ELF-1 (cell line): ENCODE results near the gene GIGYF2.
"Not testable (repeated sequence)": the region's sequence is repeated elsewhere in the genome, so short reads cannot be mapped to it uniquely, and the experiment has no call there.

Source experiments
- DNase-seq: peaks from one replicate; pipeline ENCODE4 v3.0.0-alpha.2; 2016; ENCODE audit warnings: low read depth, low spot score

GIGYF2 gene

DNA sequence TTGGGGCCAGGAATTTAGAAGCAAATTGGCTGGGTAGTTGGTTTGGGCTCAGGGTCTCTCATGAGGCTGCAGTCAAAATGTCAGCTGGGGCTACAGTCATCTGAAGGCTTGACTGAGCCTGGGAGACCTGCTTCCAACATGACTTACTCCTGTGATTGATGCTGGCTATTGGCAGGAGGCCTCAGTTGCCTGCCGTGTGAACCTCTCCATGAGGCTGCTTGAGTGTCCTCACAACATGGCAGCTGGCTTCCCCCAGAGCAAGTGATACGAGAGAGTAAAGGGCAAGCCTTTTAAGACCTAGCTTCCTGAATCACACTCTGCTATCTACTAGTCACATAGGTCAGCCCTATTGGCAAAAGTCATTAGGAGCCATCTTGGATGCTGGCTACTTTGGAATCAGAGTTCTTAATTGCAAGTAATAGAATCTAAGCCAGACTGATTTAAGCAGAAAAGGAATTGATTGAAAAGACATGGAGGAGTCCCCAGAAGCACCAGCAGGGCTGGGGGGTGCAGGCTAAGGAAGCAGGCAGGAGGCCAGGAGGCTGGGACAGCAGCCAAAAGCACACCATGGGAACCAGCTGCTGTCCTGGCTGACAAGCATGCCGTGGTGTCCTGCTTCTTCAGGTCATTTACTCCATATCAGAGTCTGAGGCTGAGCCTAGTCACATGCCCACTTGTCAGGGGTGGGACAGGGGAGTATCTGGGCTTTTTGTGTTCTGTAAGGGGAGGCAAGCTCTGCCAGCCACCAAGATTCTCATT is 7.8 kb upstream of the GIGYF2 start:
- DNase-seq = no peak

DNA sequence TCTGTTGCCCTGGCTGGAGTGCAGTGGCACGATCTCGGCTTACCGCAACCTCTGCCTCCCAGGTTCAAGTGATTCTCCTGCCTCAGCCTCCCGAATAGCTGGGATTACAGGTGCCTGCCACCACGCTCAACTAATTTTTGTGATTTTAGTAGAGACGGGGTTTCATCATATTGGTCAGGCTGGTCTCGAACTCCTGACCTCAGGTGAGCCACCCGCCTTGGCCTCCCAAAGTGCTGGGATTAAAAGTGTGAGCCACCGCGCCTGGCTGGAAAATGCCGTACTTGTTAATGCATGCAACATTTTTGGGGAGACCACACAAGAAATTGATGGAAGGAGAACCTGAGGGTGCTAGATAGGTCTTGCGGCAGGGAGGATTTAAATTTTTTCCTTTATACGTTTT is 6.0 kb upstream of the GIGYF2 start:
- DNase-seq = not testable (repeated sequence)

DNA sequence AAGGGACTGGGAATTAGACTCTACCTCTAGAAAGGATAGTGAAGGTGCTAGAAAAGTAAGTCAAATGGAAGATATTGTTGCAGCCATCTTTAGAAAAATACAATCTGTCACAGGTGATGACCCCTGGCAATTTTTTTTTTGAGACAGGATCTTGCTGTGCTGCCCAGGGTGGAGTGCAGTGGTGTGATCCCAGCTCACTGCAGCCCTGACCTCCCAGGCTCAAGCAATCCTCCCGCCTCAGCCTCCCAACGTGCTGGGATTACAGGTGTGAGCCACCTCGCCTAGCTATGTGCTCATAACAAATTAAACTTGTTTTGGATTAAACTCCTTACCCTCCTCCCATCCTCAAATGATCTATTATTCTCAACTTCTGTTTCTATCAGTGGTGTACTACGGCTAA is 3.8 kb upstream of the GIGYF2 start:
- no peak for DNase-seq

DNA sequence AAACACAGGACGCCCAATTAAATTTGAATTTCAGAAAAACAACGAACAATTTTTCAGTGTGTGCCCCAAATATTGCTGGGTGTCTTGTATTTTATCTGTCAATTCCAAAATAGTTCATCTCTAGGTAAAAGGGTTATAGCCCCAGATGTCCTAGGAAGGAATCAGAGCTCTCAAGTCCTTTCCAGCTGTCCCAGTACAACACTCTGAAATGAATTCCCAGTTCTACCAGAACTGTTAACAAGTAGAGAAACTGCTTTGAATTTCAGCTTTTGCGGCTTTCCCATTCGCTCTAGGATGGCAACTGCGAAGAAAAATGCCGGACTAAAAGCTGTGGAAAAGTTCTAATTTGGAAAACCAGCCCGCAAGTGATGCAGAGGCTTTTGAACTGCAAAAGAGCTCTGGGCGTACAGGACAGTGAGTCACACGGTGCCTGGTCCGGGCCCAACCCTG is 497 bp upstream of the GIGYF2 start:
- DNase-seq = no peak

DNA sequence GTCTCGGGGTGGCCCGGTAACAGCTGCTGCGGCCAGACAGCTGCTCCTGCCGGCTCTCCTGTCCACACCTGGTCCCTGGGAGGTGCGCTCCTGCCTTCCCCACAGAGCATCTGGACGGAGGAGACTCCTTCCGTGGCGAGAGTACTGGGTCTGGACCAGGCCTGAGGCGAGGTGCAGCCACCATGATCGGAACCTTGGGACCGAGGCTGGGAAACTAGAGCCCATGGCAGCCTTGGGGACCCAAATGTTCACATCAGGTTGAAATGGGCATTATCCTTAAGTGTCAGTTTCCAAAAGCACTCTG is 628 bp downstream of the GIGYF2 start:
- no peak for DNase-seq

DNA sequence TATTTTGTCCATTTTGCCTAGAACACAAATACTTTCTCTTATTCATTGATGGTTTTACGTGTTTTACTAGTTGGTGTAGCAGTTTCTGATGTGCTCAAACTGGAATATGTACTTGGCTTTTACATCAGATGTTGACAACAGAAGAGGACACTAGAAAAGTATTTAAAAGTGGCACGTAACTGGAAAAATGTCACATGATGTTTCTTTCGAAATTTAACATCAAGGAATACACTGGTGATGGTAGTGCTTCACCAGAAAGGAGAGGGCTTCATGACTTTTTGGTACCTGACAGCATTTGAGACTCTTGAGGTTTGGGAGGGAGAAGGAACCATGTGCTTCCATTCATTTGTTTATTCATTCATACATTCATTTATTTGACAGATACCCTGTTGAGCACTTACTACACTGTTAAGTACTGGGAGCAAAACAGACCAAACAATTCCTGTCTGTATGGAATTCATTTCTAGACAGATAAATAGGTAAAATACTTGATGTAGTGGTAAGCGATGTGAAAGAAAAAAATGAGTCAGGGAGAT is 1.5 kb downstream of the GIGYF2 start:
- DNase-seq = no peak

DNA sequence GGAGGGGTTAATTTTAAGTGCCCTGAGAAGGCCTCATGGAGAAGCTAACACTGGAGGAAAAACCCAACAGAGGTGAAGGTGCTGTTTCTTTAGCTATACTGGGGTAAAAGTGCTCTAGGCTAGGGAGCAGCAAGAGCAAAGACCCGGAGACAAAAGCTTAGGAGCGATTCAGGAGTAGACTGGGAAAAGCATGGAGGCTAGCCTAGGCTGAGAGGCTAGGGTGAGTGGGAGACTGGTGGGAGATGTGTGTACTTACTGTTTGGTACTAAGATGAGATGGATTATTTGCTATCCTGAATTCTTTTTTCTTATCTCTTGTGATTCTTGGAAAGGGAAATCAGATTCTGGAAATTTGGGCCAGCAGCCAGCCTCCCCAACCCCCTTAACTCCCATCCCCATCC is 2.0 kb downstream of the GIGYF2 start:
- DNase-seq = peak; percentile 57

DNA sequence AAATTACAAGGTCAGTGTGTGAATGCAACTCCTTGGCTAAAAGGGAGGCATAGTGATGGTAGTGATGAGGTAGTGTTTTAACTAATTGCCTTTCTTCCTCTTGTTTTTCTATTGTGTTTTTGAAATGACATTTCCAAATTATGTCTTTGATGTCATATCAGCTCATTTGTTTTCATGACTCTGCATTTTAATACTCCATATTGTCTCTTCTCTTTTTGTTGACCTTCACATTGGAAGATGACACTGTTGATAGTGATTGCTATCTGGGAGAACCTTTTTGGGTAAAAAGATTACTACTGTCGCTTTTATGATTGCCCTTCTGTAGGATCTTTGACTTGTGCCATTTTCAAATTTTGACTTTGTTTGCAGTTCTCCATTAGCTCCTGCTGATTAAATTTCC is 3.0 kb downstream of the GIGYF2 start:
- DNase-seq = no peak

DNA sequence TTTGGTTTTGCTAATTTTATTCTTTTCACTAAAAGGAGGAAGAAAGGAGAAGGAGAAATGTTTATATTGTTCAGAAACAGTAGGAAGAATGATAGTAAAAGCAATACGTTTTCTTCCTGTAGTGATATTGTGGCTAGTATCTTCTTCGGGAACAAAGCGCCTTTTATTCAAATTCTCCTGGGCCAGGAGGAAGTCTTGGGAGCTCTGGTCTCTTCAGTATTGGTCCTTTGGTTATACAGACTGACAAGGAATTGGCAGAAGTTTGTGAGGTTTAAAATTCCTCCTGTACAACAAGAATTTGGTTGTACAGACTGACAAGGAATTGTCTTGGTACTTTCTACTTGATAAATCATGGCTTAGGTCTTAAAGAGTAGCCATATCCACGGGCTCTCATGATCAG is 9.9 kb downstream of the GIGYF2 start:
- no peak for DNase-seq

DNA sequence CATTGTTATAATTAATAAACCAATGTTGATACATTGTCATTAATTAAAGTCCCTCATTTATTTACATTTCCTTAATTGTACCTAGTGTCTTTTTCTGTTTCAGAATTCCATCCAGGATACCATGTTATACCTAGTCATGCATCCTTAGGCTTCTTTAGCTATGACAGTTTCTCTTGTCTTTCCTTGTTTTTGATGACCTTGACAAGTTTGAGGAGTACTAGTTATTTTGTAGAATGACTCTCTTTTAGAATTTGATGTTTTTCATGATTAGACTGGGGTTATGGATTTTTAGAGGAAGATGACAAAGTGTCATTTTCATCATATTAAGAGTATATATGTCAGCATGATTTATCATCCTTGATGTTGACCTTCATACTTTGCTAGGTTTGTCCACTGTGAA is 16.4 kb downstream of the GIGYF2 start:
- DNase-seq = no peak

DNA sequence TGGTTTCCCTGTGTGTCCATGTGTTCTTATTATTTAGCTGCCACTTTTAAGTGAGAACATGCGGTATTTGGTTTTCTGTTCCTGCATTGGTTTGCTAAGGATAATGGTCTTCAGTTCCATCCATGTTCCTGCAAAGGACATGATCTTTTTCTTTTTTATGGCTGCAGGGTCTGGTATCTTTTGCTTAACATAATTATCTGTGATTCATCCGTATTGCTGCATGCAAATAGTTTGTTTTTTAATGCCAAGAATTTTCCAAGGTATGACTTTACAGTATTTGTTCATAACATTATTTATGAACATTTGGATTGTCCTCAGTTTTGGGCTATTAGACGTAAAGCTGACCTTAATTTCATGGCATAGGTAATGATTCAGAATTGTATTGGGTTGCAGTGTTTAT is 17.8 kb downstream of the GIGYF2 start:
- DNase-seq = no peak

DNA sequence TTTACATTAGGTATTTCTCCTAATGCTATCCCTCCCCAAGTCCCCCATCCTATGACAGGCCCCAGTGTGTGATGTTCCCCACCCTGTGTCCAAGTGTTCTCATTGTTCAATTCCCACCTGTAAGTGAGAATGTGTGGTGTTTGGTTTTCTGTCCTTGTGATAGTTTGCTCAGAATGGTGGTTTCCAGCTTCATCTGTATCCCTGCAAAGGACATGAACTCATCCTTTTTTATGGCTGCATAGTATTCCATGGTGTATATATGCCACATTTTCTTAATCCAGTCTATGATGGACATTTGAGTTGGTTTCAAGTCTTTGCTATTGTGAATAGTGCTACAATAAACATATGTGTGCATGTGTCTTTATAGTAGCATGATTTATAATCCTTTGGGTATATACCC is 22.9 kb downstream of the GIGYF2 start:
- DNase-seq = not testable (repeated sequence)

DNA sequence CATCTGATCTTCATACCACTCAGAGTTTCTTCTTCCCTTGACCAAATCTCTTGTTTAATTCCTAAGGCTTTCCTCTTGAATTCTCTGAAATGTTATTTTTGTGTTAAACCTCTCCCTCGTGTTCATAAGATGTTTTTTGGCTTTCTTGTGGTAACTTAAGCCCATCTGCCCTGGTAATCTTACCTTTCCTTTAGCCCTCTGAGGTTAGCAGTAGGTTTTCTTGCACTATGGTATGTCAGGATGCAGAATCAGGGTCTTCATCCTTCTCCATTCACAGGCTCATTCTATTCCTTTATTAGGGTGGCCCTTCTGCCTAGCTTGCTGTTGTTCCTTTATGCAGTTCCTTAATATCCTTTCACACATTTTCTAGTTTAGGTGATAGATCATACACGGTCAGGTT is 24.1 kb downstream of the GIGYF2 start:
- no peak for DNase-seq

DNA sequence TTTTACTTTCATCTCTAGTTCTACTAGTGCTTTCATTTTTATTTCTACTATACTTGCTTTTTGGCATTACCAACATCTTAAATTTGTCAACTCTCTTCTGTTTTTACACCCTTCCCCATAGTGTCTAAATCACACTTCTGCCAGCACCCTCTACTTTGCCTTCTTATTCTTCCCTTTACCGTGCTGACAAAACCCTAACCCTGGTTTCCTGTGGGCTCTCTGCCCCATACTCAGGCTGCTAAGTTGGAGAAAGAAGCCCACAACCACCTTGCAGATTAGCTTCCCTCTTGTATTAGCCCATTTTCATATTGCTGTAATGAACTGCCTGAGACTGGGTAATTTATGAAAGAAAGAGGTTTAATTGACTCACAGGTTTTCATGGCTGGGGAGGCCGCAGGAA is 24.8 kb downstream of the GIGYF2 start:
- no peak for DNase-seq

DNA sequence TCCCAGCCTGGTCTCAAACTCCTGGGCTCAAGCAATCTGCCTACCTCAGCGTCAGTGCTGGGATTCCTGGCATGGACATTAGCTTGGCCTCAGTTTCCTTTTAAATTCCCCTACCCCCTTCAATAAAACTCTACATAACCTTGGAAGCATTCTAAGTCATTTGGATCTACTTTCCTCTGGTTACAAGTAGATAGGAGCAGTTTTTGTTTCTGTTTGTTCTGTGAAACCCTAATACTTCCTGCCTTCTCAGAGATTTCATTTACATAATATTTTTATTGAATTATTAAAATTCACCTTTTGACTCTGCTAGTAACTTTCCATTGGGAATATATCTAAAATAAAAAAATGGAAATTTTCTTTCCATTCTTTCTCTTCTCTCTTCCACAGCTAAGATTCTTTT is 25.9 kb downstream of the GIGYF2 start:
- DNase-seq = no peak

DNA sequence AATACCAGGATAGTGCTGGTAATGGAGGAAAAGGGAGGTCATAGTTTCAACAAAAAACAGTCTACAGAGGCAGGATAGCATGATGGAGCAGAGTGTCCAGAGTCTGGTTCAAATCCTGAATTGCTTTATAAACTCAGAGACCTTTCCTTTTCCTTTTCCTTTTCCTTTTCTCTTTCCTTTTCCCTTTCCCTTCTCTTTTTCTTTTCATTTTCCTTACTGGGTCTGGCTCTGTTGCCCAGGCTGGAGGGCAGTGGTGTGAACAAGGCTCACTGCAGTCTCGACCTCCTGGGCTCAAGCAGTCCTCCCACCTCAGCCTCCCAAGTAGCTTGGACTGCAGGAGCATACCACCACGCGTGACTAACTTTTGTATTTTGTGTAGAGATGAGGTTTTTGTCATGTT is 31.7 kb downstream of the GIGYF2 start:
- no peak for DNase-seq

DNA sequence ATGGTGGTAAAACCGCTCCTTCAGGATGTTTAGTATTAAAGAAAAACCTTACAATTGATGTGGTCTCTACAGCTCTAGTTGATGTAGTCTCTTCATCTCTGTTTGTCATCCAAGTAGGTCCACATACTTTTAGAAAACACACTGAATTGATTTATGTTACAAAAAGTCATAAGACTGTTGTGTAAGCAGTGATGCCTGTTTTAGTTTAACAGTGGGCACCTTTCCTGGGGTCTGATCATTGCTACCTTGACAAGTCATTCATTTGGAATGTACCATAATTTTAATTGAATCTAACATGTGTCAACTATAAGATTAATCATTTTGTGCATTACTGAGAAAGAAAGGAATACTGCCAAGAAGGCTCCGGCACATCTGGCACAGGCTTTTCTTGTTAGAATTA is 34.3 kb downstream of the GIGYF2 start:
- DNase-seq = no peak

DNA sequence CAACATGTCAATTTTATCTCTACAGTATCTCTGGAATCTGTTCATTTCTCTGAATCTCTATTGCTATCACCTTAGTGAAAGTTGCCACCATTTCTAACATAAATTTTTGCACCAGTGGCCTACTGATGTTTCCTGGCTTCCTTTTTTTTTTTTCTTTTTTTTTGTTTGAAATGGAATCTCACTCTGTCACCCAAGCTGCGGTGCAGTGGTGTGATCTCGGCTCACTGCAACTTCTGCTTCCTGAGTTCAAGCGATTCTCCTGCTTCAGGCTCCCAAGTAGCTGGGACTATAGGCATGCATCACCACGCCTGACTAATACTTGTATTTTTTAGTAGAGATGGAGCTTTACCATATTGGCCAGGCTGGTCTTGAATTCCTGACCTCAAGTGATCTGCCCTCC is 44.2 kb downstream of the GIGYF2 start:
- DNase-seq = no peak

DNA sequence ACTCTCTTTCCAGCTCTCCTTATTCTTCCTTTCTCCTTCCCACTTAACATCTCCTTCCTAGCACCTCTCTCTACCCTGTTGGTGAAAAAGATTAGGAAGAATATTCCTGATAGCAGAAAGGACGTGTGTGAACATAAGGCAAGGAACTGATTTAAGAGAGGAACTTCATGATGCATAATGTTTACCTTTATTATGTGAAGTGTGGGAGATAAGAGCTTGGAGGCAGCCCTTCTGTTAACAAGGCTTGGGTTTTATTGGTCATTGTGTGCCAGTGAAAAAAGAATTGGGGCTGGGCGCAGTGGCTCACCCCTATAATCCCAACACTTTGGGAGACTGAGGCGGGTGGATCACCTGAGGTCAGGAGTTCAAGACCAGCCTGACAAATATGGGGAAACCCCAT is 44.8 kb downstream of the GIGYF2 start:
- no peak for DNase-seq

DNA sequence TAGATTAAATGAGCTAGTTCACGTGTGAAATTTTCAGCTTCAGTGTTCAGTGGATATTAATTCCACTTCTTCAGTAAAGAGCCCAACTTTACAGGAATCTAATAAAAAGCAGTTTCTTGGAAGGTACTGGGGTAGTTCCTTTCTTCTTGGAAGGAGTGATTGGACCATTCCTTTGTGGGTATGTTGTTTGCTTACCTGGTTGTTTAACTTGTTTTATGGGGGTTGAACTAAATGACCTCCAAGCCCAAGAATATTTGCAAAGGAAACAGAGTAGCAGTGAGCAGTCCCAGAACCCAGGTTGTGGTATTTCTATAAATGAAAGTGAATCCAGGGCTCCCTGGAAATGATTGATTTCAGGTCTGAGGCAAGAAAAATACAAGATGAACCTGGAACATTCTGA is 47.8 kb downstream of the GIGYF2 start:
- no peak for DNase-seq

DNA sequence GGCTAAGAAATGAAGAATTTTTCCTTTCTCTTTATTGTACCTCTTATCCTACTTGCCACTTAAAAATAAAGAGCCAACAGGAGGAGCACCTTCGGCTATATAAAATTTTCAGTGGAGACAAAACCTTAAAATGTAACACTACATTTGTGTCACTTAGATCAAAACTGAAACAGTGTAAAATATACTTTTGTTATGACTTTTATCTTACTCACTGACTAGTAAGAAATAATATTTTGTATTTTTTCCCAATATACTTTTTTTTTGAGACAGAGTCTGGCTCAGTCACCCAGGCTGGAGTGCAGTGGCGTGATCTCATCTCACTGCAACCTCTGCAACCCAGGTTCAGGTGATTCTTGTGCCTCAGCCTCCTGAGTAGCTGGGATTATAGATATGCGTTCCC is 50.9 kb downstream of the GIGYF2 start:
- no peak for DNase-seq

DNA sequence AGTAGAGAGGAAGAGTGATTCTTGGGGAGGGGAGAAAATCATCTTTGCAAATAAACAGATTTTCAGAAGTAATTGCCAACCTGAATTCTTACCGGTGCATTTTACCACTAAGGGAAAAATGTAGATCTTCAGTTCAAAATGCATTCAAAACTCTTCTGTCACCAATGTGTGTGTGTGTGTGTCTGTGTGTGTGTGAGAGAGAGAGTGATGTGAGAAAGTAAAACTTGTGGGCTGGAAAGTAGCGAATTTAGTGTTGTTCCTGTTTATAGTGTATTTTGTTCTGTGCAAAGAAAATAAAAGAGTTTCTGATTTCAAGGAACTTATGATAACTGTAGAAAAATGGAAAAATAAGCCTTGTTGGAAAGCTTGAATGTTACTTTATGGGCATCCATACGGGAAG is 52.2 kb downstream of the GIGYF2 start:
- DNase-seq = no peak

DNA sequence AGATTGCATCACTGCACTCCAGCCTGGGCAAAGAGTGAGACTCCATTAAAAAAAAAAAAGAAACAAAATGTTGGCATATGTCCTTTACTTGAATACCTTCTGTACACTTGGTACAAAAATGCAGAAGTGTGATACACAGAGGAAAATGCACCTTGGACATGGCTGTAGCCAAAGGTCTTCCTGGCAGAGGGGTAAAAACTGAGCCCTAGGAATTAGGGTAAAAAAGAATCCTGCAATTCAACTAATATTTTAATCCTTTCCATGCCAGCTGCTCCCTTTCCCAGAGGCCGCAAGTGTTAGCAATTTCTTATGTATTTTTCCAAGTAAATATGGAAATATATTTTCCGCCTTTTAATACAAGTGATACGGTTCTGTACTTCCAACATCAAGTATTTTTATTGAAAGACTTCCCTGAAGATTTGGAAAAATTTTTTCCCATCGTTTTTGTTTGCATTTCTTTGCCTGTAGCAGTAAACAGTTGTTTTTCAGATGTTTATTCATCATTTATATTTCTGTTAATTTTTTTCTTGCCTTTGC is 53.1 kb downstream of the GIGYF2 start:
- no peak for DNase-seq

DNA sequence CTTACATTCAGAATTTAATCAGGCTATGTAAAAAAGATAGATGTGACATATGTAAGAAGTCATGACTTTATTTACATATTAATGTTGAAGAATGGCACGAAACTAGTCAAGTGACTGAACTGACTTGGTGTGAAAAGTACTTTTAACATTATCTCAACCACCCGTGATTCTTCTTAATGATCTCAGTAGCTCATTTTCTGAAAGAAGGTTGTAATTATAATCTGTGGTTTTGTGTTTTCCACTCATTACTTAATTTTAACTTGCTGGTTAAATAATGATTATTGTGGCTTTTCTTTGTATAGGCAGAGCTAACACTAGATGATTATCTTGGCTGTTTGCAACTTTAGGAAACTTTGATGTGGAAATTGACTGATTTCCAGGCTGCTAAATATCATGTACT is 60.8 kb downstream of the GIGYF2 start:
- DNase-seq = no peak
